OCI-LY3 (cell line): Measurements from ENCODE around the gene NBPF1.
"Not testable (repeated sequence)": the region's sequence is repeated elsewhere in the genome, so short reads cannot be mapped to it uniquely, and the experiment has no call there.

Source experiments
- CTCF ChIP-seq: fragments of 200-600, 300-600 bp; sonication (generic); IDR thresholded peaks from 2 replicates; pipeline ENCODE4 v1.5.1; 2014; ENCODE audit warnings: antibody characterized with exemption, low read length, low read depth
- EZH2phosphoT487 ChIP-seq: fragments of 200-600 bp; shearing (Covaris generic); IDR thresholded peaks from 2 replicates; pipeline ENCODE4 v1.6.1; 2018; ENCODE audit warnings: antibody characterized with exemption, mixed run types, low read depth

- not testable (repeated sequence) for TF ChIP-seq CTCF, EZH2phosphoT487
These were observed 18.9 kb upstream of the NBPF1 start for GRCh38 chr1:16632044-16632850.
